KOPT-K1 (cell line): ENCODE data around the gene ZIC4.

Source experiments
- H3K27ac ChIP-seq: fragments of 200-600 bp; sonication (generic); 2 replicates; pipeline ENCODE4 v1.5.1; 2016; ENCODE audit warnings: antibody characterized with exemption, mild to moderate bottlenecking, low read depth, low read length; ENCODE audit not compliant: poor library complexity, severe bottlenecking
- H3K36me3 ChIP-seq: fragments of 200-600 bp; sonication (generic); 2 replicates; pipeline ENCODE4 v1.5.1; 2017; ENCODE audit warnings: antibody characterized with exemption, mild to moderate bottlenecking, low read length, moderate library complexity; ENCODE audit not compliant: insufficient read depth
- H3K9me3 ChIP-seq: fragments of 200-600 bp; sonication (generic); 2 replicates; pipeline ENCODE4 v1.5.1; 2017; ENCODE audit warnings: antibody characterized with exemption, low read length, mild to moderate bottlenecking; ENCODE audit not compliant: insufficient read depth, poor library complexity, severe bottlenecking

The ZIC4 gene

GRCh38 chr3:147412261-147412916, 6.0 kb upstream of the ZIC4 start:
- peaks cover 14% of the 10 kb centered on the region for H3K9me3 ChIP-seq

GRCh38 chr3:147411815-147412241, 5.5 kb upstream of the ZIC4 start:
- Histone ChIP-seq H3K9me3 (peaks cover 19% of the 10 kb centered on the region), H3K36me3 (no peaks in the 10 kb centered on the region), H3K27ac (no peak overlapping the region)

More at GRCh38 chr3:147412261-147412916, 6.0 kb upstream of the ZIC4 start:
- H3K27ac ChIP-seq: no peak overlapping the region
- no peaks in the 10 kb centered on the region for H3K36me3 ChIP-seq

- Histone ChIP-seq H3K27ac (no peak overlapping the region), H3K9me3 (peaks cover 24% of the 10 kb centered on the region), H3K36me3 (no peaks in the 10 kb centered on the region)
Observed at GRCh38 chr3:147411238-147411814, 5.0 kb upstream of the ZIC4 start.

GRCh38 chr3:147410526-147411237, 4.3 kb upstream of the ZIC4 start:
- no peak overlapping the region for H3K27ac ChIP-seq
- H3K36me3 ChIP-seq: no peaks in the 10 kb centered on the region
- H3K9me3 ChIP-seq: peaks cover 24% of the 10 kb centered on the region

DNA sequence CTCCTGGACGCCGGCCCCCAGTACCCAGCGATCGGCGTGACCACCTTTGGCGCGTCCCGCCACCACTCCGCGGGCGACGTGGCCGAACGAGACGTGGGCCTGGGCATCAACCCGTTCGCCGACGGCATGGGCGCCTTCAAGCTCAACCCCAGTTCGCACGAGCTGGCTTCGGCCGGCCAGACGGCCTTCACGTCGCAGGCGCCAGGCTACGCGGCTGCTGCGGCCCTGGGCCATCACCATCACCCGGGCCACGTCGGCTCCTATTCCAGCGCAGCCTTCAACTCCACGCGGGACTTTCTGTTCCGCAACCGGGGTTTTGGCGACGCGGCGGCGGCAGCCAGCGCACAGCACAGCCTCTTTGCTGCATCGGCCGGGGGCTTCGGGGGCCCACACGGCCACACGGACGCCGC, 3.8 kb upstream of the ZIC4 start:
- peaks cover 24% of the 10 kb centered on the region for H3K9me3 ChIP-seq
- H3K27ac ChIP-seq: no peak overlapping the region
- no peaks in the 10 kb centered on the region for H3K36me3 ChIP-seq

DNA sequence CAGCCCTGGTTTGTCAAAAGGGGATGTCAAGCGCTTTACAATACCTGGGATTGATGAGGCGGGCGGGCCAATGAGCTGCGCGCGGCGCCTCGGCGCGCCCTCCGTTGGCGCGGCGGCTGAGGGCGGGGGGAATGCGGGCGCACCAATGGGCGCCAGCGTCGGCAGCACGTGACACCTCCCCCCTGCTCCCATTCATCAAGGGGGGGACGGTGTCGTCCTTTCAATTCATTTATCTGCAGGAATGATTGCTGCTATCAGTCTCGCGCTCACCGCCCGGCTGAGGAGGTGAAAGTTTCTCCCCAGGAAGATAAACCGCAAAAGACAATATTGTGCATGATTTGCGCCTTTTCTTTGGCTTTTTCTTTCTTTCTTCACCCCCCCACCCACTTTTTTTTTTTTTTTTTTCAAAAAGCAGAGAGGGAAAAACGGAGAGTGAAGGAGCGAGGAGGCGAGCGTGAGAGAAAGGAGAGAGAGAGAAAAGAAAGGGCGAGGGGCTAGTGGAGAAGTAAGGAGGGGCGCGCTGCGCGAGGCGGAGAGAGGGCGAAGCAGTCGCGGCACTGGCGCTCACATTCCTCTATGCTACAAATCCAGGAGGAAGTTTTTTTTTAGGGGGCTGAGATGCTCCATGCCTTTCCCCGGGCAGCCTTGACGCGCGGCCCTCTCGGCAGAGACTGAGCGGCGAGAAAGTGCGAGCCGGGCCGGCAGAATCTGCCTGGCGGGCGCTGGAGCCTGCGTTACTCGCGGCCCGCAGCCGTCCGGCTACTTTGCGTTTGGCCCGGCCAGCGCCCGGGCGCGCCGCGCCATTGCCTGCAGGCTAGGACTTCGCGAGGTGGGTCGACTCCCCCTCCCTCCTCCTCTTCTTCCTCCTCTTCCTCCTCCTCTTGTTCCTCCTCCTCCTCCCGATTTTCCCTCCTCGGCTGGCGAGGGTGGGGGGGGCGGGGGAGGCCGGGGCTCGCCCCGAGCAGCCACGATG, 3.1 kb upstream of the ZIC4 start, which contains the start of gene ZIC1:
ZIC1 (plus strand) TSS at position 223 of the 973 bp plus-strand sequence; CDS start at position 971, 748 bp downstream.
- peaks cover 24% of the 10 kb centered on the region for H3K9me3 ChIP-seq
- H3K36me3 ChIP-seq: no peaks in the 10 kb centered on the region
- H3K27ac ChIP-seq: no peak within 1 kb of the TSS

- H3K9me3 ChIP-seq: peaks cover 24% of the 10 kb centered on the region
- H3K27ac ChIP-seq: no peak overlapping the region
- no peaks in the 10 kb centered on the region for H3K36me3 ChIP-seq
Observed at GRCh38 chr3:147408188-147409100, 2.1 kb upstream of the ZIC4 start.

- Histone ChIP-seq H3K9me3 (peaks cover 24% of the 10 kb centered on the region), H3K36me3 (no peaks in the 10 kb centered on the region), H3K27ac (no peak overlapping the region)
Observed at GRCh38 chr3:147407498-147408187, 1.3 kb upstream of the ZIC4 start.

DNA sequence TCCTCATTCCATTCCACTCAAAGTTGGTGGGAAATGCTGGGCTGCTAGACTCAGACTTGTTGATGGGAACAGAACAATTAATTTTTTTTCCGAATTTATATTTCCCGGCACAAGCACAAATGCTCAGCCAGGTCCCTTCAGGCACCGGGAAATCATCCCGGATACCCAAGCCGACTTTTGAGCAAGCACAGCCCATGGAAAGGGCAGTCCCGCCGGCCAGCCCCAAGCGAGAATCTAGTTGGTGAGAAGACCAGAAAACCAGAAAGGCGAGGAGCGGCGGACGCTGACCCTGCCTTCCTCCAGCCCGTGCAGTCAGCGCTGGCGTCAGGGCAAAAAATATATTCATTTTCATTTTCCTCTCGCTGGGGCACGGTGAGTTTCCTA, 763 bp upstream of the ZIC4 start:
- Histone ChIP-seq H3K9me3 (peaks cover 24% of the 10 kb centered on the region), H3K27ac (no peak overlapping the region), H3K36me3 (no peaks in the 10 kb centered on the region)

GRCh38 chr3:147405231-147406027, 914 bp downstream of the ZIC4 start:
- no peaks in the 10 kb centered on the region for H3K36me3 ChIP-seq
- peaks cover 16% of the 10 kb centered on the region for H3K9me3 ChIP-seq
- H3K27ac ChIP-seq: no peak overlapping the region

DNA sequence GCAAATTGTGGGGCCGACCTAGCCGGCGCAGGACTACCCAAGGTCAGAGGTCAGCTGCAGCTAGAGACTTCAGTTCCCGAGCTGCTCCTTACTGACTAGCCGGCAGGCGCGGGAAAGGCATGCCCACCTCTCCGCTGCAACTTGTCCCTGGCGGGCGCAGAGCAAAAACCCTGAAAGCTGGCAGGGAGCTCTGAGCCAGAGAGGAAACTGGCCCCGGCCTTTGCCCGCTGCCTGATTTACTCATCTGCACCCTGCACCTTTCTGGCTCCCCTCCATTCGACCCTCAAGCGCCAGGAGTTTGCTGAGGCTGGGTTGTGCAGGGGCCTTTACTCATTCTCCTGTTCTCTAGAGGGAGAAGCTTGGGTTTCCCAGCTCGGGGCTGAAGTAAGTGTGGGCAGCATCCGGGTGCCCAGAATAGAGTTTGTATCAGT, 1.5 kb downstream of the ZIC4 start:
- Histone ChIP-seq H3K36me3 (no peaks in the 10 kb centered on the region), H3K9me3 (peaks cover 11% of the 10 kb centered on the region), H3K27ac (no peak overlapping the region)

DNA sequence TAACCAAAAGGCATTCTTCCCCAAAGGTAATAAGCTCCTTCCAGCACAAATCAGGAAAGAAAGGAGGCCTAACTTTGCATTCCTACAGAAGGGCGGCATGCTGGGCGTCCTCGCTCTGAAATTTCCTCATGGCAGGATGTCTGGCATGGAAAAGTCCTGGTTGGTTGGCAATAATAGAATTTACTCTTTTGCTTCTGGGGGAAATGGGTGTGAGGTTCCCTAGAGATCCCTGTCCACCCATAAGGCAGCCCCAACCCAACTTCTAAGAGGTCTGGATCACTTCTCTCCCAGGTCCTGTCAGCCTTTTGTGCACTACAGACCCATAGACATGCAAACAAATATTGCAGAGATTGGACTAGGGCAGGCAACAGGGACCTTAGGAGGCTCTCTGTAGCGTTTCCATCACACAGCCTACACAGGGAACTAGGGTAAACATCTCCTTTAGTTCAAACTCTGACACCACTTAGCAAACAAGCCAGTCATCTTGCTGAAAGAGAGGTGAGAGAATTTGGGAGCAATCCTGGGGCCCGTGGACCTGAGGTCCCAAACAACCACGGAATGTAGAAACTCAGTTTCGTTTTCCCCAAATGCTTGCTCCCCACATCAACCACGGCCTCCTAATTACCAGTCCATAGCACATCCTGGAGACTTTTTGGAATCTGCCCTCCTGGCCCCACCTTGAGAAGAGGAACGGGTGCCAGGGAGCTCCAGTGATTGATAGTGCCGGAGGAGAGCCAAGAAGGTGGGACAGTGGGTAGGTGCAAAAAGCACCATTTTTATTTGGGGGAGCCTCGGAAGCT, 2.1 kb downstream of the ZIC4 start:
- no peaks in the 10 kb centered on the region for H3K36me3 ChIP-seq
- peaks cover 11% of the 10 kb centered on the region for H3K9me3 ChIP-seq
- H3K27ac ChIP-seq: no peak overlapping the region
